ENCODE measurements around the gene BIRC6. TPM values are rescaled to one million over a fixed set of nuclear protein-coding genes. Genes with fewer than 3 reads are reported as not detected.

The BIRC6 gene
- total and polyA plus RNA-seq, 2 of the 4 experiments (the other 2 are of a cell fraction): 26.5 to 316 TPM

- dilution Hi-C loops (cut with HindIII; ENCODE audit: low sequenced_read_pairs, unreplicated experiment): no loop called here
- CTCF ChIA-PET: no interaction called here
Measured at GRCh38 chr2:32464431-32464830, 107.6 kb downstream of the BIRC6 start.

More at GRCh38 chr2:32464431-32464830, 107.6 kb downstream of the BIRC6 start:
- TF ChIP-seq CEBPB (IDR thresholded peaks at IDR 0.05; ENCODE audit: low read depth, low read length) (no peak), CHD1 (IDR thresholded peaks at IDR 0.05; ENCODE audit: low read depth, low read length) (no peak), SMC3 (IDR thresholded peaks at IDR 0.05; ENCODE audit: low read depth, low read length) (no peak), MAZ (IDR thresholded peaks at IDR 0.05; ENCODE audit: borderline replicate concordance, low read depth, low read length) (no peak), NFE2L2 (IDR thresholded peaks at IDR 0.05; ENCODE audit: low read depth, low read length) (no peak), USF2 (IDR thresholded peaks at IDR 0.05; ENCODE audit: low read depth, low read length) (no peak), MAFK (IDR thresholded peaks at IDR 0.05; ENCODE audit: low read depth, low read length) (no peak), BHLHE40 (IDR thresholded peaks at IDR 0.05; ENCODE audit: low read depth, low read length) (no peak), RCOR1 (IDR thresholded peaks at IDR 0.05; ENCODE audit: insufficient replicate concordance, low read length) (no peak), ELK1 (IDR thresholded peaks at IDR 0.05; ENCODE audit: borderline replicate concordance, low read depth, low read length) (no peak), FOS (IDR thresholded peaks at IDR 0.05; ENCODE audit: low read depth, low read length) (no peak), RAD21 (IDR thresholded peaks at IDR 0.05; ENCODE audit: low read length) (no peak), POLR2A (IDR thresholded peaks at IDR 0.05; ENCODE audit: low read depth, low read length) (no peak)
- TF ChIP-seq, protein P1, sequence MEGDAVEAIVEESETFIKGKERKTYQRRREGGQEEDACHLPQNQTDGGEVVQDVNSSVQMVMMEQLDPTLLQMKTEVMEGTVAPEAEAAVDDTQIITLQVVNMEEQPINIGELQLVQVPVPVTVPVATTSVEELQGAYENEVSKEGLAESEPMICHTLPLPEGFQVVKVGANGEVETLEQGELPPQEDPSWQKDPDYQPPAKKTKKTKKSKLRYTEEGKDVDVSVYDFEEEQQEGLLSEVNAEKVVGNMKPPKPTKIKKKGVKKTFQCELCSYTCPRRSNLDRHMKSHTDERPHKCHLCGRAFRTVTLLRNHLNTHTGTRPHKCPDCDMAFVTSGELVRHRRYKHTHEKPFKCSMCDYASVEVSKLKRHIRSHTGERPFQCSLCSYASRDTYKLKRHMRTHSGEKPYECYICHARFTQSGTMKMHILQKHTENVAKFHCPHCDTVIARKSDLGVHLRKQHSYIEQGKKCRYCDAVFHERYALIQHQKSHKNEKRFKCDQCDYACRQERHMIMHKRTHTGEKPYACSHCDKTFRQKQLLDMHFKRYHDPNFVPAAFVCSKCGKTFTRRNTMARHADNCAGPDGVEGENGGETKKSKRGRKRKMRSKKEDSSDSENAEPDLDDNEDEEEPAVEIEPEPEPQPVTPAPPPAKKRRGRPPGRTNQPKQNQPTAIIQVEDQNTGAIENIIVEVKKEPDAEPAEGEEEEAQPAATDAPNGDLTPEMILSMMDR (conservative IDR thresholded peaks at IDR 0.05; ENCODE audit: low read depth, low read length): no peak
- Histone ChIP-seq H3K14ac (replicated peaks; ENCODE audit: low read depth, low read length) (no peak overlapping the region), H3K4me3 (ENCODE audit: insufficient read depth, low read depth, low read length) (no peak overlapping the region), H3K23ac (ENCODE audit: low read depth, low read length) (no peak overlapping the region), H4K91ac (ENCODE audit: insufficient read depth, low read depth, low read length) (no peak overlapping the region), H3K18ac (ENCODE audit: low read depth, low read length) (no peak overlapping the region), H2AK9ac (replicated peaks; ENCODE audit: low read depth, low read length, poor library complexity) (no peak overlapping the region), H2BK15ac (ENCODE audit: low read depth, low read length) (no peak overlapping the region), H3K9me1 (ENCODE audit: insufficient read depth, low read length) (peaks cover 7% of the 10 kb centered on the region), H3K4me2 (ENCODE audit: low read depth, low read length) (no peak overlapping the region), H4K5ac (ENCODE audit: low read depth, low read length) (no peak overlapping the region), H3K56ac (ENCODE audit: extremely low read depth, insufficient read depth, low read length) (no peak overlapping the region), H3K27me3 (ENCODE audit: control insufficient read depth, insufficient read depth, low read length) (no peaks in the 10 kb centered on the region), H3K9me3 (ENCODE audit: control insufficient read depth, insufficient read depth, low read length) (no peaks in the 10 kb centered on the region), H2BK20ac (ENCODE audit: low read depth, low read length) (no peak overlapping the region), H2BK5ac (ENCODE audit: low read depth, low read length, poor library complexity, severe bottlenecking) (no peak overlapping the region), H2BK120ac (ENCODE audit: low read depth, low read length) (no peak overlapping the region), H3K9ac (ENCODE audit: low read depth, low read length) (no peak overlapping the region), H3K79me1 (ENCODE audit: low read depth in 1 of 2, low read length in 2 of 2) (peaks cover 17 to 36% of the 10 kb centered on the region in 2 experiments), H3K4ac (ENCODE audit: low read depth, low read length) (no peak overlapping the region), H4K8ac (ENCODE audit: low read depth in 2 of 2, low read length in 2 of 2) (no peak overlapping the region), H3K4me1 (ENCODE audit: control insufficient read depth, insufficient read depth, low read length) (no peaks in the 10 kb centered on the region), H2AK5ac (ENCODE audit: low read depth, low read length) (no peak overlapping the region), H3K36me3 (ENCODE audit: control insufficient read depth, insufficient read depth, low read length) (peaks cover 31% of the 10 kb centered on the region), H2AFZ (replicated peaks; ENCODE audit: low read length, poor library complexity) (no peak overlapping the region), H4K20me1 (ENCODE audit: insufficient read depth, low read length) (peaks cover 3% of the 10 kb centered on the region; the same call in 1 of the 2 replicates), H3K27ac (ENCODE audit: insufficient read depth, low read length) (no peak overlapping the region)
- in situ Hi-C loops (cut with MboI; ENCODE audit: low sequenced_read_pairs): no loop called here
- POLR2A ChIA-PET (ENCODE audit: unreplicated experiment): no interaction called here
- DNase-seq: peak; percentile 17
- intact Hi-C loops (cut with micrococcal nuclease): no loop called here
- no TSS peak for BruUV-seq (replicated peaks)
- ATAC-seq (ENCODE audit: low read depth): no peak
- WGBS, 2 experiments (ENCODE audit: extremely low coverage in 2 of 2, insufficient read length in 1 of 2): no CpG with 5 or more reads among the region's 2 CpGs
